Measurements from ENCODE around the gene DYNLT5.
"Not testable (repeated sequence)": the region's sequence is repeated elsewhere in the genome, so short reads cannot be mapped to it uniquely, and the experiment has no call there.

The DYNLT5 gene

GRCh38 chr1:66750577-66750976 is 1.7 kb upstream of the DYNLT5 start:
- no peak for DNase-seq (ENCODE audit: low read depth)

DNA sequence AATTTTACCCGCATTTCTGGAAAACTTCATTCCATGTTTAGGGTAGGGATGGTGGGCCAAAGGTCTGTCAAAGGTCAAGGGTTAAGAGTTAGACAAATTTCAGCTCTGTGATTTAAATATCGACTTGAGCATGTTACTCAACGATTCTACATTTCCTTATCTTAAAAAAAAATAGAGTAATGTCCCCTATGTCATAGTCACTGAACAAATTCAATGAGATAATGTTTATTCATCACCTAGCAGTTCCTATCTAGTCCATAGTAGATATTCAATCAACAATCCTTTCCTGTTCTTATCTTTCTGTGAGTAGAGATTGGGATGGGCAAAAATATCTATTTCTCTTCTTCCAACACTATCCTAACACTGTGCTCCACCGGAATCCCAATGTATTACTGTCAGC is 1.1 kb upstream of the DYNLT5 start:
- no peak for DNase-seq (ENCODE audit: low read depth)

DNA sequence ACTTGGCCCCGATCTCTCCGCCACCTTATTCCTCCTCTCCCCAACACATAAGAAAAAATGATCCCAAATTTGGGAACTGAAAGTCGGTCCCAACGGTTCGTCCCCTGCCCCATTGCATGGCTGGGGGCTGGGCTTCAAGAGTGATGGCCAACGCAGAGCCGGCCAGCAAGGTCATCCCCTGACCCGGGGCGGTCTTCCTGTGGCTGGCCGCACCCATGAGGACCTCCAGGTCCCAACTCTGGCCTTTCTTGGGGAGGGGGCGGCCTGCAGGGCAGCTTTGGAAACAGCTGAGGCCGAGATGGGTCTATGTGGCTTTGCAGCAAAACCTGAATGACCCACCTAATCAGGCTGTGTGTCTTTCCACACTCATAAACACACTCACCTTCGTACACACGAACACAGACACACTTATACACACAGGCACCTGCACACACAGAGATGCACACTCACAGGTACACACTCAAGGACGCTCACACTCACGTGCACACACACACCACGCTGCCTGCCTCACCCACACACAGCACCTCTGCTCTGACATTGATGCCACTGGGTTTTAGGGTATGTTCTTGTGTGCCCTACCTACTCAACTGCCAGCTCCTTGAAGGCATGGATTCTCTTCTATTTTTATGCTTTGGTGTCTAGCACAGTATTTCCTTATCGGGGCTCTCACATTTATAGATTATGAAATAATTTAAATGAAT is 562 bp downstream of the DYNLT5 start:
- no peak for DNase-seq (ENCODE audit: low read depth)

DNA sequence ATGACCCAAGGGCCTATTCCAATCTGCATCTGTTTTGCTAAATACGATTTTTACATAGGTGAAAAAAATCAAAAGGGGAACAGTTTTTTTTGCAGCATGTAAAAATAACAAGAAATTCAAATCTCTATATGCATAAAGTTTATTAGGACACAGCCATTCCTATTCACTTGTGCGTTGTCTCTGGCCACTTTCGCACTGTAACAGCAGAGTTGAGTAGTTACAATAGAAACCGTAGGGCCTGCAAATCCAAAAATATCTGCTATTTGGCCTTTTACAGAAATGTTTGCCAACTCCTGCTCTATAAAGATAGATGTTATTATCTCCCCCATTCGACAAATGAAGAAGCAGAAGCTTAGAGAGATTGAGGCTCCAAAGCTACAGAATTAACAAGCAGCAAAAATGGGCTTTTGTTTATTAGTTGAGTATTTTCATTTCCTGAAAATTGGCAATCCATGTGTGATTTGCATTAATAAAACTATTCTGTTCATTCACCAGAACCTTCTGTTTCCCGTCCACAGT is 5.5 kb downstream of the DYNLT5 start:
- no peak for DNase-seq (ENCODE audit: low read depth)

- no peak for DNase-seq (ENCODE audit: low read depth)
Measured at GRCh38 chr1:66758241-66758755, 6.0 kb downstream of the DYNLT5 start.

GRCh38 chr1:66760506-66760905 is 8.2 kb downstream of the DYNLT5 start:
- no peak for DNase-seq (ENCODE audit: low read depth)

GRCh38 chr1:66761221-66761620 is 9.0 kb downstream of the DYNLT5 start:
- DNase-seq (ENCODE audit: low read depth), result no peak

DNA sequence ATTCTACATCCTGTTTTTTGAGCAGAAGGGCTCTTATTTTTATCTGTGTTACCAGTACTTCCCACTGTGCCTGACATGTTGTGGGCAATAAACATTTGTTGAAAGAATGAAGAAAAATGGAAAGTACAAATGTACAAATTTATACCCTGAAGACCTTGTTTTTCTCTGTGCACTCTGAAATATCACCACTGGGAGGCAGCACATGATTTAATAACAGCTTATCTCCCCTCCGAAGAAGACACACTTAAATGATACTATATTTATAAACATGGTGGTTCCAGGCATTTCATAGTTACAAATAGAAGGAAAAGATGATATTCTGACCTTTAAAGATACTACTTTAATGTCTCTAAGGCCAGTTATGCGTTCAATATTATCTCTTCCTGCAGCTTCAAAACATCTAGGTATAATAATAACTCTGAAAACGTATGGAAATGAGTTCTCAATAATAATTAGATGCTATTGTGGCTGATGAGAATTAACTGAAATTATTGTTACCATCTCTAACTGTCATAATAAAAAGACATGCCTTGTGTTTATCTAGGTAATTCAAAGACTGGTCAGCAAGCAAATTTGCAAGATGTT is 12.8 kb downstream of the DYNLT5 start:
- DNase-seq (ENCODE audit: low read depth), result no peak

DNA sequence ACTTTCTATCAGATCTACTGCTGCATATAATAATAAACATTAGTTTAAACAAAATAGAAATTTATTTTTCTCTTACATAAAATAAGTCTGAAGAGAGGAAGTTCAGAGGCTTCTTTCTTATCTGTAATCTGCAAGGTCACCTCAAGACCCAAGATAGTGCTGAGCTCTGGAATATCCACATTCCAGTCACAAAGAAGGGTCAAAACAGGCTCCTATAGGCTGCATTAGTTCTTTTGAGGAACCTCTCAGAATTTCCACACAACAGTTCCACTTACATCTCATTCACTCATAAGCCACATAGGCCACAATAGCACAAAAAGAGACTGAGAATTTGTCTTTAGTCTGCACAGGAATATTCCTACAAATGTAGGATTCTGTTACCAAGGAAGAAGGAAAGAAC is 15.4 kb downstream of the DYNLT5 start:
- DNase-seq (ENCODE audit: low read depth), result no peak

DNA sequence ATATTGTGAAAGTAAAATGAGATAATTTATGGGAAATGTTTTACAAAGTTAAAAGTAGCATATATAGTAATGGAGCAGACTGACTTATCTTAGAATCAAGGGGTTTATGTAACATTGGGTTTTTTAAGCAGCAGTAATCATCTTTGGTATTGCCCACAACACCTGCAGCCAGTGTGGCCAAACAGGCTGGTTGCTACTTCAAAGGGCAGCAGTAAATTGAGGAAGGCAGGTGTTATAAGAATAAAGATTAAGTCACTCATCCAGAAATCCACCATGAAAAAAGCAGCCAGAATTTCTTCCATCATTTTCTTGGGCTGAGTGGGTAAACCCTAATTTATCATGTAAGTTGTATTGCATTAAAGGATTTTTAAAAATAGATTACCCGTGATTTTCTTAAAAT is 16.7 kb downstream of the DYNLT5 start:
- DNase-seq (ENCODE audit: low read depth), result no peak

GRCh38 chr1:66769512-66770229 is 17.4 kb downstream of the DYNLT5 start:
- DNase-seq (ENCODE audit: low read depth), result no peak

DNA sequence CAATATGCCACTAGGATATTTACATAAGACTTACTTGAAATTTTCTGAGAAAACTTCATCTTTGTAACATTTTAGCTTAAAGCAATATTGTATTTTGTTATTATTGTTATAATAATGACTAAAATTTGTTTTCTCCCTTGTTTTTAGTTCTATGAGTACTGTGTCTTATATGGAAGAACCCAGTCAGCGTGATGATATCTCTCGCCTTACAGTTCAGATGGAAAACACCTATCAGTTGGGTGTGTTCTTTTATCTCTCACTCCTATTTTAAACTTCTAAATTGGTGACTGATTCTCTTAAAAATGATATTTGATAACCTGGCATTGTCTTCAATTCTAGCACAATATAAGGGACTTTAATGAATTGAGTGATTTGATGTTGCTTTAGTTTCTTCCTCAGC is 18.0 kb downstream of the DYNLT5 start:
- no peak for DNase-seq (ENCODE audit: low read depth)

DNA sequence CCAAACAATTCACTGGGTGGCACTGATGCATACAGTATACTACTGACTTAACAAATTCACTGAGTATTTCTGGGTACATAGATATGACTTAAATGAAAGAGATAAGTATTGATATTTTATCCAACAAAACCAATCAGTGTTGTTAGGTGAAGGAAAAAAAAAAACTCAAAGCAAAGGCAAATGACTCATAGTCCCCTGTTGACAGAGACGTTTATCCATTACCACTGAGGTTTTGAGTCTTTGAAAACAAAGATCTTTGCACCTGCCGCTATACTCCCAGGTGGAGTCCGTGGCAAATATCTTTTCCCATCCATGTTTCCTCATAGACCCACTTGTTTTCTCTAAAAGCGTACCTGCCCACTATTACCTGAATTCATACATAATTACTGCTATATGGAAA is 18.4 kb downstream of the DYNLT5 start:
- DNase-seq (ENCODE audit: low read depth), result no peak

DNA sequence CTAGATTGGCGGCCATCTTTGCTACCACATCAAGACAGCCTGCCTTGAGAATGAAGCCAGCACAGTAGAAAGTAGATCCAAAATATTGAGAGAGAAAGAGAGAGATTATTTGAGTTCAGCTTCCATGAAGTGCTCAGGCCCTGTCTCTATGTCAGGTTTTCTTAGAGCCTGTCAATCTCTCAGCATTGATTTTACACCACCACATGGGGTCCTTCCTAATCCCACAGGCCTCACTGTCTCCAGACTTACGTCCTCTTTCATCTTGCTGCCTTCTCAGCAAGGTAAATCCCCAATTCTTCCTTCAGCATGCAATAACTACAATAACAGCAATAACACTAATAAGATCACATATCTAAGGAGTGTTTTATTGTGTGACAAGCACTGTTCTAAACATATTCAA is 21.0 kb downstream of the DYNLT5 start:
- no peak for DNase-seq (ENCODE audit: low read depth)

DNA sequence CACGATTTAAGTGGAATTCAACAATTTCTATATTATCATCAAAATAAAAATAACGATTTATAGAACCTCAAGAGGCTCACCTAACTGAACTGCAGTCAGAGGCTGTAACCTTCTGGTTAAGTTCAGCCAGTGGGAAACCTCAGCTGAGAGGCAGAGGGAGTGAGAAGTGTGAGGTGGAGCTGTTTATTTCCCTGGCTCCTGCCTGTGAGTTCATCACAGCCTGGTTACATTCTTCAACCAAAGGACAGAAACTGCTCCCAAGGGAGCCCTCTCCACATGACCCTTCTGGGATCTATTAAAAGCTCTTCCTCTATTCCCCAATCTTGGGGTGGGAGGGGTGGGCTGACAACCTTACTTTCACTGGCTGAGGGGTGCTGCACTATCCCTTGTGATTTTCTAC is 22.2 kb downstream of the DYNLT5 start:
- no peak for DNase-seq (ENCODE audit: low read depth)

- DNase-seq (ENCODE audit: low read depth), result no peak
Measured at GRCh38 chr1:66775646-66776045, 23.4 kb downstream of the DYNLT5 start.

DNA sequence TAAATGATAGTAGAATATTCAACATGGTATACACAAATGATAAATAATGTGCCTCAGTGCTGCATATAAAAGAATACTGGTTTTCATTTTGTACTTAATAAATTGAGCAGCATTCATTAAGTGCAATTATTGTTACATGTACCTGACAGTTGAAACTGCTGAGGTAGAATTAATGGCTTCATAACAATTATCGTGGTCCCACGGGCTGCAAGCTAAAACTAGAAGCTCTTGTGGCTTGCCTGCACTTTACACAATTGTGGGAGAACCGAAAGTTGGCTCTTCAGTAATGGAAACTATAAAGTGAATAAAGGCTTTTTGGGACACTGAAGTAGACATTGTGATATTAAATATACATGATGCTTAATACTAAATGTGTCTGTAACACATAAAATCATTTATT is 25.6 kb downstream of the DYNLT5 start:
- DNase-seq (ENCODE audit: low read depth), result no peak

DNA sequence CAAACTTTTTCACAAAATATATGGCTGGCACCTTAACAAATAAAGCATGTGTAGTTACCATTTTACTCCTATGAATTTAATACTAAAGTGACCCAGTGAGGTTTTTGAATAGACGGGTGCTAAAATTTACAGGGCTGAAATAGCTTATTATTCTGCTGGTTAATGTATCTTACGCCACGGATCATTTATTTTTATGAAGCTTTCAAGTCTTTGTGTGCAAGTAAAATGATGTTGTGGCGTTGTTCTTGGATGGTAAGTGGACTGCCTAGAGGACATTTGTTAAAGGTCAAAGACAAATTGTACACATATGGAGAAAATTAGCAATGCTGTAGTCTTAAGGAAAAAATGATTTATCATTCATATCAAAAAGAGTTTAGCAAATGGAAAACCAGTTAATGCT is 26.0 kb downstream of the DYNLT5 start:
- no peak for DNase-seq (ENCODE audit: low read depth)

GRCh38 chr1:66778969-66779368 is 26.7 kb downstream of the DYNLT5 start:
- DNase-seq (ENCODE audit: low read depth), result no peak

GRCh38 chr1:66779475-66780078 is 27.3 kb downstream of the DYNLT5 start:
- no peak for DNase-seq (ENCODE audit: low read depth)

DNA sequence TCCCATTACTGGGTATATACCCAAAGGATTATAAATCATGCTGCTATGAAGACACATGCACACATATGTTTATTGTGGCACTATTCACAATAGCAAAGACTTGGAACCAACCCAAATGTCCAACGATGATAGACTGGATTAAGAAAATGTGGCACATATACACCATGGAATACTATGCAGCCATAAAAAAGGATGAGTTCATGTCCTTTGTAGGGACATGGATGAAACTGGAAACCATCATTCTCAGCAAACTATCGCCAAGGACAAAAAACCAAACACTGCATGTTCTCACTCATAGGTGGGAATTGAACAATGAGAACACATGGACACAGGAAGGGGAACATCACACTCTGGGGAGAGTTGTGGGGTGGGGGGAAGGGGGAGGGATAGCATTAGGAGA is 33.5 kb downstream of the DYNLT5 start:
- DNase-seq (ENCODE audit: low read depth), result not testable (repeated sequence)

DNA sequence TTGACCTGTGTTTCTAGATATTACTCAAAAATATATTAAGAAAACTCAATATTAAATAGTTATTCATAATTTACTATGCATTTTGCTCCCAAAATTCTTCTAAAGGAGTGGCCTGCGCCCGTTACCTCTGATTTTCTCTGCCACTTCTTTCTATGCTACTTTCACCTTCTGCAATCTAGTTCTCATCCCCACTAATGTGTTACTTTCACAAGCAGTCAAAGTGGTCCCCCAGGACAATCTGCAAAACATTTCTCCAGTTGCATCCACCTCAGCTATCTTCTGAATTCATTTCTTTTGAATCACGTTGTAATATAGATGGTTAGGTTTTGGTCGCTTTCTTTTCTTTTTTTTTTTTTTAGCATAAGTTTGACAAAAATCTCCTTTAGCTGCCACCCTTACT is 35.4 kb downstream of the DYNLT5 start:
- no peak for DNase-seq (ENCODE audit: low read depth)

Measured in stimulated activated CD8-positive, alpha-beta memory T cell treated with anti-CD3 and anti-CD28 coated beads, Interleukin-12 subunit alpha, Interleukin-12 subunit beta, amount 100 ng/mL, for 4 hours (primary cell).